ENCODE results near the gene CPLX4.

CPLX4 gene

GRCh38 chr18:59343926-59344325 is 25.5 kb upstream of the CPLX4 start:
- Histone ChIP-seq H3K27me3 (ENCODE audit: control insufficient read depth, insufficient read depth, low read length) (no peaks in the 10 kb centered on the region), H3K4me2 (ENCODE audit: low read length) (no peak overlapping the region), H3K9me3 (replicated peaks; ENCODE audit: low read length) (no peaks in the 10 kb centered on the region), H3K9ac (ENCODE audit: low read depth, low read length) (no peak overlapping the region), H3K4me3 (ENCODE audit: low read length) (no peak overlapping the region), H3K4me1 (ENCODE audit: control insufficient read depth, insufficient read depth, low read length) (no peaks in the 10 kb centered on the region), H3K36me3 (ENCODE audit: insufficient read depth, low read length) (peaks cover 80% of the 10 kb centered on the region)

- Histone ChIP-seq H3K36me3 (ENCODE audit: insufficient read depth, low read length) (peaks cover 78% of the 10 kb centered on the region), H3K9me3 (replicated peaks; ENCODE audit: low read length) (no peaks in the 10 kb centered on the region), H3K4me3 (ENCODE audit: low read length) (no peak overlapping the region), H3K4me1 (ENCODE audit: control insufficient read depth, insufficient read depth, low read length) (no peaks in the 10 kb centered on the region), H3K4me2 (ENCODE audit: low read length) (no peak overlapping the region), H3K9ac (ENCODE audit: low read depth, low read length) (no peak overlapping the region), H3K27me3 (ENCODE audit: control insufficient read depth, insufficient read depth, low read length) (no peaks in the 10 kb centered on the region)
Measured at GRCh38 chr18:59340817-59341216, 22.4 kb upstream of the CPLX4 start.

GRCh38 chr18:59340312-59340711 is 21.9 kb upstream of the CPLX4 start:
- Histone ChIP-seq H3K4me1 (ENCODE audit: control insufficient read depth, insufficient read depth, low read length) (no peaks in the 10 kb centered on the region), H3K4me2 (ENCODE audit: low read length) (no peak overlapping the region), H3K36me3 (ENCODE audit: insufficient read depth, low read length) (peaks cover 78% of the 10 kb centered on the region), H3K9ac (ENCODE audit: low read depth, low read length) (no peak overlapping the region), H3K4me3 (ENCODE audit: low read length) (no peak overlapping the region), H3K9me3 (replicated peaks; ENCODE audit: low read length) (no peaks in the 10 kb centered on the region), H3K27me3 (ENCODE audit: control insufficient read depth, insufficient read depth, low read length) (no peaks in the 10 kb centered on the region)

GRCh38 chr18:59332986-59333385 is 14.5 kb upstream of the CPLX4 start:
- Histone ChIP-seq H3K27me3 (ENCODE audit: control insufficient read depth, insufficient read depth, low read length) (no peaks in the 10 kb centered on the region), H3K4me2 (ENCODE audit: low read length) (no peak overlapping the region), H3K9ac (ENCODE audit: low read depth, low read length) (no peak overlapping the region), H3K4me1 (ENCODE audit: control insufficient read depth, insufficient read depth, low read length) (no peaks in the 10 kb centered on the region), H3K4me3 (ENCODE audit: low read length) (no peak overlapping the region), H3K36me3 (ENCODE audit: insufficient read depth, low read length) (peaks cover 93% of the 10 kb centered on the region), H3K9me3 (replicated peaks; ENCODE audit: low read length) (no peaks in the 10 kb centered on the region)

GRCh38 chr18:59328683-59329082 is 10.2 kb upstream of the CPLX4 start:
- no peak overlapping the region for H3K4me3 ChIP-seq (ENCODE audit: low read length)
- no peak overlapping the region for H3K4me2 ChIP-seq (ENCODE audit: low read length)
- no peaks in the 10 kb centered on the region for H3K4me1 ChIP-seq (ENCODE audit: control insufficient read depth, insufficient read depth, low read length)
- peaks cover 83% of the 10 kb centered on the region for H3K36me3 ChIP-seq (ENCODE audit: insufficient read depth, low read length)
- no peaks in the 10 kb centered on the region for H3K27me3 ChIP-seq (ENCODE audit: control insufficient read depth, insufficient read depth, low read length)
- no peak overlapping the region for H3K9ac ChIP-seq (ENCODE audit: low read depth, low read length)
- H3K9me3 ChIP-seq (replicated peaks; ENCODE audit: low read length) = no peaks in the 10 kb centered on the region

- Histone ChIP-seq H3K4me2 (ENCODE audit: low read length) (no peak overlapping the region), H3K9ac (ENCODE audit: low read depth, low read length) (no peak overlapping the region), H3K9me3 (replicated peaks; ENCODE audit: low read length) (no peaks in the 10 kb centered on the region), H3K4me3 (ENCODE audit: low read length) (no peak overlapping the region), H3K36me3 (ENCODE audit: insufficient read depth, low read length) (peaks cover 56% of the 10 kb centered on the region), H3K4me1 (ENCODE audit: control insufficient read depth, insufficient read depth, low read length) (no peaks in the 10 kb centered on the region), H3K27me3 (ENCODE audit: control insufficient read depth, insufficient read depth, low read length) (no peaks in the 10 kb centered on the region)
Measured at GRCh38 chr18:59325965-59326364, 7.5 kb upstream of the CPLX4 start.

- H3K9me3 ChIP-seq (replicated peaks; ENCODE audit: low read length) = no peaks in the 10 kb centered on the region
- H3K27me3 ChIP-seq (ENCODE audit: control insufficient read depth, insufficient read depth, low read length) = no peaks in the 10 kb centered on the region
- no peaks in the 10 kb centered on the region for H3K4me1 ChIP-seq (ENCODE audit: control insufficient read depth, insufficient read depth, low read length)
- no peak overlapping the region for H3K4me3 ChIP-seq (ENCODE audit: low read length)
- H3K9ac ChIP-seq (ENCODE audit: low read depth, low read length) = no peak overlapping the region
- peaks cover 44% of the 10 kb centered on the region for H3K36me3 ChIP-seq (ENCODE audit: insufficient read depth, low read length)
- H3K4me2 ChIP-seq (ENCODE audit: low read length) = no peak overlapping the region
Measured at GRCh38 chr18:59324623-59324971, 6.1 kb upstream of the CPLX4 start.

- H3K4me2 ChIP-seq (ENCODE audit: low read length) = no peak overlapping the region
- peaks cover 4% of the 10 kb centered on the region for H3K27me3 ChIP-seq (ENCODE audit: control insufficient read depth, insufficient read depth, low read length)
- no peak overlapping the region for H3K9ac ChIP-seq (ENCODE audit: low read depth, low read length)
- H3K4me3 ChIP-seq (ENCODE audit: low read length) = no peak overlapping the region
- H3K36me3 ChIP-seq (ENCODE audit: insufficient read depth, low read length) = peaks cover 39% of the 10 kb centered on the region
- no peaks in the 10 kb centered on the region for H3K9me3 ChIP-seq (replicated peaks; ENCODE audit: low read length)
- no peaks in the 10 kb centered on the region for H3K4me1 ChIP-seq (ENCODE audit: control insufficient read depth, insufficient read depth, low read length)
Measured at GRCh38 chr18:59323931-59324622, 5.6 kb upstream of the CPLX4 start.

GRCh38 chr18:59311631-59312030 is 6.8 kb downstream of the CPLX4 start:
- H3K9me3 ChIP-seq (replicated peaks; ENCODE audit: low read length) = no peaks in the 10 kb centered on the region
- H3K4me1 ChIP-seq (ENCODE audit: control insufficient read depth, insufficient read depth, low read length) = no peaks in the 10 kb centered on the region
- H3K36me3 ChIP-seq (ENCODE audit: insufficient read depth, low read length) = no peaks in the 10 kb centered on the region
- no peak overlapping the region for H3K4me2 ChIP-seq (ENCODE audit: low read length)
- no peak overlapping the region for H3K4me3 ChIP-seq (ENCODE audit: low read length)
- H3K27me3 ChIP-seq (ENCODE audit: control insufficient read depth, insufficient read depth, low read length) = peaks cover 56% of the 10 kb centered on the region
- no peak overlapping the region for H3K9ac ChIP-seq (ENCODE audit: low read depth, low read length)

- Histone ChIP-seq H3K27me3 (ENCODE audit: control insufficient read depth, insufficient read depth, low read length) (peaks cover 64% of the 10 kb centered on the region), H3K9me3 (replicated peaks; ENCODE audit: low read length) (no peaks in the 10 kb centered on the region), H3K4me1 (ENCODE audit: control insufficient read depth, insufficient read depth, low read length) (no peaks in the 10 kb centered on the region), H3K4me3 (ENCODE audit: low read length) (peak overlapping the region; percentile 65), H3K36me3 (ENCODE audit: insufficient read depth, low read length) (no peaks in the 10 kb centered on the region), H3K9ac (ENCODE audit: low read depth, low read length) (no peak overlapping the region), H3K4me2 (ENCODE audit: low read length) (peak overlapping the region; percentile 87)
Measured at GRCh38 chr18:59308938-59309260, 9.6 kb downstream of the CPLX4 start.

- no peaks in the 10 kb centered on the region for H3K4me1 ChIP-seq (ENCODE audit: control insufficient read depth, insufficient read depth, low read length)
- peak overlapping the region; percentile 87 for H3K4me2 ChIP-seq (ENCODE audit: low read length)
- peaks cover 69% of the 10 kb centered on the region for H3K27me3 ChIP-seq (ENCODE audit: control insufficient read depth, insufficient read depth, low read length)
- H3K9me3 ChIP-seq (replicated peaks; ENCODE audit: low read length) = no peaks in the 10 kb centered on the region
- no peaks in the 10 kb centered on the region for H3K36me3 ChIP-seq (ENCODE audit: insufficient read depth, low read length)
- H3K9ac ChIP-seq (ENCODE audit: low read depth, low read length) = no peak overlapping the region
- peak overlapping the region; percentile 65 for H3K4me3 ChIP-seq (ENCODE audit: low read length)
Measured at GRCh38 chr18:59308248-59308937, 10.1 kb downstream of the CPLX4 start.

- Histone ChIP-seq H3K4me1 (ENCODE audit: control insufficient read depth, insufficient read depth, low read length) (no peaks in the 10 kb centered on the region), H3K9me3 (replicated peaks; ENCODE audit: low read length) (no peaks in the 10 kb centered on the region), H3K9ac (ENCODE audit: low read depth, low read length) (no peak overlapping the region), H3K27me3 (ENCODE audit: control insufficient read depth, insufficient read depth, low read length) (peaks cover 76% of the 10 kb centered on the region), H3K36me3 (ENCODE audit: insufficient read depth, low read length) (no peaks in the 10 kb centered on the region), H3K4me3 (ENCODE audit: low read length) (no peak overlapping the region), H3K4me2 (ENCODE audit: low read length) (no peak overlapping the region)
Measured at GRCh38 chr18:59306640-59307039, 11.8 kb downstream of the CPLX4 start.
